ENCODE data around the gene C1orf21.

C1orf21 gene

GRCh38 chr1:184465489-184466146 lies 78.8 kb downstream of the C1orf21 start:
- no peak overlapping the region for H3K4me3 ChIP-seq (ENCODE audit: low read length)
- DNase-seq (ENCODE audit: low read depth), result no peak
- TF ChIP-seq CTCF (conservative IDR thresholded peaks at IDR 0.05; ENCODE audit: low read depth, low read length), result no peak

- no peak overlapping the region for H3K4me3 ChIP-seq (ENCODE audit: low read length)
- no peak for DNase-seq (ENCODE audit: low read depth)
- no peak for TF ChIP-seq CTCF (conservative IDR thresholded peaks at IDR 0.05; ENCODE audit: low read depth, low read length)
Measured at GRCh38 chr1:184467295-184467694, 80.5 kb downstream of the C1orf21 start.

- no peak for TF ChIP-seq CTCF (conservative IDR thresholded peaks at IDR 0.05; ENCODE audit: low read depth, low read length)
- DNase-seq (ENCODE audit: low read depth), result no peak
- H3K4me3 ChIP-seq (ENCODE audit: low read length), result no peak overlapping the region
Measured at GRCh38 chr1:184469396-184469795, 82.6 kb downstream of the C1orf21 start.

GRCh38 chr1:184471686-184472085 lies 84.9 kb downstream of the C1orf21 start:
- no peak overlapping the region for H3K4me3 ChIP-seq (ENCODE audit: low read length)
- TF ChIP-seq CTCF (conservative IDR thresholded peaks at IDR 0.05; ENCODE audit: low read depth, low read length), result no peak

GRCh38 chr1:184472136-184472535 lies 85.3 kb downstream of the C1orf21 start:
- TF ChIP-seq CTCF (conservative IDR thresholded peaks at IDR 0.05; ENCODE audit: low read depth, low read length), result no peak
- no peak overlapping the region for H3K4me3 ChIP-seq (ENCODE audit: low read length)
- DNase-seq (ENCODE audit: low read depth), result no peak

More at GRCh38 chr1:184471686-184472085, 84.9 kb downstream of the C1orf21 start:
- DNase-seq (ENCODE audit: low read depth), result no peak

GRCh38 chr1:184473176-184473966 lies 86.5 kb downstream of the C1orf21 start:
- no peak for TF ChIP-seq CTCF (conservative IDR thresholded peaks at IDR 0.05; ENCODE audit: low read depth, low read length)
- no peak for DNase-seq (ENCODE audit: low read depth)
- no peak overlapping the region for H3K4me3 ChIP-seq (ENCODE audit: low read length)

- no peak overlapping the region for H3K4me3 ChIP-seq (ENCODE audit: low read length)
- no peak for TF ChIP-seq CTCF (conservative IDR thresholded peaks at IDR 0.05; ENCODE audit: low read depth, low read length)
- no peak for DNase-seq (ENCODE audit: low read depth)
Measured at GRCh38 chr1:184476187-184476586, 89.4 kb downstream of the C1orf21 start.

All from retinal pigment epithelial cell (primary cell).